ENCODE results near the gene NECTIN3. TPM values are rescaled to one million over a fixed set of nuclear protein-coding genes. Genes with fewer than 3 reads are reported as not detected.

Gene NECTIN3
- total and polyA plus RNA-seq, 2 of the 4 experiments (the other 2 are of a cell fraction), result 34.7 to 155 TPM

DNA sequence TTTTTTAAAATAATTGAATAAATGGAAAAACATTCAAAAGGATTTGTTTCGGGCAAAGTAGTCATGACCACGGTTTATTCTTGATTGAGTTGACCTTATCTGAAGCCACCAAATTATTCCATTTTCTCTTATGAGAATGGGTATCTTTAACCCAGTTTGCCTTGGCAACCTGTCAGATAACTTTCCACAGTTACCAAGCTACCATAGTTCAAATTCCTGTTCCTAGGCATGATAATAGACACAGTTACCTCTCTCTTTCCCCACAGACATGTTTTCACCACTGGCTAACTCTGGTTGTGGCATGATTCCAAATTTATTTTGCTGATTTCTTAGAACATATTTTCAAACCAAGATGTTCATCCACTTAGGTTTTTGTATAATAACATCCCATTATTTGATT, 84.9 kb downstream of the NECTIN3 start:
- no peak overlapping the region for H2AK9ac ChIP-seq (replicated peaks; ENCODE audit: low read depth, low read length, poor library complexity)
- no peak overlapping the region for H3K4me2 ChIP-seq (ENCODE audit: low read depth, low read length)
- no peak overlapping the region for H4K8ac ChIP-seq (ENCODE audit: low read depth in 2 of 2, low read length in 2 of 2)
- WGBS, 2 experiments (ENCODE audit: extremely low coverage in 2 of 2, insufficient read length in 1 of 2), result no CpG with 5 or more reads among the region's 2 CpGs
- no peaks in the 10 kb centered on the region for H3K4me1 ChIP-seq (ENCODE audit: control insufficient read depth, insufficient read depth, low read length)
- no peak overlapping the region for H4K91ac ChIP-seq (ENCODE audit: insufficient read depth, low read depth, low read length)
- H2AK5ac ChIP-seq (ENCODE audit: low read depth, low read length), result no peak overlapping the region
- H3K36me3 ChIP-seq (ENCODE audit: control insufficient read depth, insufficient read depth, low read length), result peaks cover 13% of the 10 kb centered on the region
- no peak for DNase-seq
- ATAC-seq (ENCODE audit: low read depth), result no peak
- no peak overlapping the region for H3K4me3 ChIP-seq (ENCODE audit: insufficient read depth, low read depth, low read length)
- no peak overlapping the region for H3K27ac ChIP-seq (ENCODE audit: insufficient read depth, low read length)
- in situ Hi-C loops (cut with MboI; ENCODE audit: low sequenced_read_pairs), result no loop called here
- ChIA-PET POLR2A (ENCODE audit: unreplicated experiment) (no interaction called here), CTCF (no interaction called here)
- H2BK5ac ChIP-seq (ENCODE audit: low read depth, low read length, poor library complexity, severe bottlenecking), result peak overlapping the region; percentile 1
- BruUV-seq (replicated peaks), result no TSS peak
- no peak overlapping the region for H4K5ac ChIP-seq (ENCODE audit: low read depth, low read length)
- H3K18ac ChIP-seq (ENCODE audit: low read depth, low read length), result peak overlapping the region; percentile 13; the same call in 1 of the 2 replicates
- no peak overlapping the region for H3K4ac ChIP-seq (ENCODE audit: low read depth, low read length)
- H2BK20ac ChIP-seq (ENCODE audit: low read depth, low read length), result no peak overlapping the region
- intact Hi-C loops (cut with micrococcal nuclease), result no loop called here
- no peaks in the 10 kb centered on the region for H3K9me3 ChIP-seq (ENCODE audit: control insufficient read depth, insufficient read depth, low read length)
- H2AFZ ChIP-seq (replicated peaks; ENCODE audit: low read length, poor library complexity), result no peak overlapping the region
- dilution Hi-C loops (cut with HindIII; ENCODE audit: low sequenced_read_pairs, unreplicated experiment), result no loop called here
- no peak overlapping the region for H3K56ac ChIP-seq (ENCODE audit: extremely low read depth, insufficient read depth, low read length)
- H3K9ac ChIP-seq (ENCODE audit: low read depth, low read length), result no peak overlapping the region
- H4K20me1 ChIP-seq (ENCODE audit: insufficient read depth, low read length), result no peaks in the 10 kb centered on the region; the same call in 1 of the 2 replicates
- TF ChIP-seq POLR2A (IDR thresholded peaks at IDR 0.05; ENCODE audit: low read depth, low read length), result no peak
- no peak for TF ChIP-seq NFE2L2 (IDR thresholded peaks at IDR 0.05; ENCODE audit: low read depth, low read length)
- no peak for TF ChIP-seq BHLHE40 (IDR thresholded peaks at IDR 0.05; ENCODE audit: low read depth, low read length)
- no peak for TF ChIP-seq MXI1 (IDR thresholded peaks at IDR 0.05; ENCODE audit: borderline replicate concordance, low read depth, low read length)
- no peak for TF ChIP-seq FOS (IDR thresholded peaks at IDR 0.05; ENCODE audit: low read depth, low read length)
- TF ChIP-seq RAD21 (IDR thresholded peaks at IDR 0.05; ENCODE audit: low read length), result no peak
- no peak for TF ChIP-seq CHD1 (IDR thresholded peaks at IDR 0.05; ENCODE audit: low read depth, low read length)
- TF ChIP-seq, protein P1, sequence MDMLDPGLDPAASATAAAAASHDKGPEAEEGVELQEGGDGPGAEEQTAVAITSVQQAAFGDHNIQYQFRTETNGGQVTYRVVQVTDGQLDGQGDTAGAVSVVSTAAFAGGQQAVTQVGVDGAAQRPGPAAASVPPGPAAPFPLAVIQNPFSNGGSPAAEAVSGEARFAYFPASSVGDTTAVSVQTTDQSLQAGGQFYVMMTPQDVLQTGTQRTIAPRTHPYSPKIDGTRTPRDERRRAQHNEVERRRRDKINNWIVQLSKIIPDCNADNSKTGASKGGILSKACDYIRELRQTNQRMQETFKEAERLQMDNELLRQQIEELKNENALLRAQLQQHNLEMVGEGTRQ (IDR thresholded peaks at IDR 0.05; ENCODE audit: low read depth, low read length), result no peak
- TF ChIP-seq MAZ (IDR thresholded peaks at IDR 0.05; ENCODE audit: borderline replicate concordance, low read depth, low read length), result no peak
- TF ChIP-seq, protein P2, sequence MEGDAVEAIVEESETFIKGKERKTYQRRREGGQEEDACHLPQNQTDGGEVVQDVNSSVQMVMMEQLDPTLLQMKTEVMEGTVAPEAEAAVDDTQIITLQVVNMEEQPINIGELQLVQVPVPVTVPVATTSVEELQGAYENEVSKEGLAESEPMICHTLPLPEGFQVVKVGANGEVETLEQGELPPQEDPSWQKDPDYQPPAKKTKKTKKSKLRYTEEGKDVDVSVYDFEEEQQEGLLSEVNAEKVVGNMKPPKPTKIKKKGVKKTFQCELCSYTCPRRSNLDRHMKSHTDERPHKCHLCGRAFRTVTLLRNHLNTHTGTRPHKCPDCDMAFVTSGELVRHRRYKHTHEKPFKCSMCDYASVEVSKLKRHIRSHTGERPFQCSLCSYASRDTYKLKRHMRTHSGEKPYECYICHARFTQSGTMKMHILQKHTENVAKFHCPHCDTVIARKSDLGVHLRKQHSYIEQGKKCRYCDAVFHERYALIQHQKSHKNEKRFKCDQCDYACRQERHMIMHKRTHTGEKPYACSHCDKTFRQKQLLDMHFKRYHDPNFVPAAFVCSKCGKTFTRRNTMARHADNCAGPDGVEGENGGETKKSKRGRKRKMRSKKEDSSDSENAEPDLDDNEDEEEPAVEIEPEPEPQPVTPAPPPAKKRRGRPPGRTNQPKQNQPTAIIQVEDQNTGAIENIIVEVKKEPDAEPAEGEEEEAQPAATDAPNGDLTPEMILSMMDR (conservative IDR thresholded peaks at IDR 0.05; ENCODE audit: low read depth, low read length), result no peak
- TF ChIP-seq RCOR1 (IDR thresholded peaks at IDR 0.05; ENCODE audit: insufficient replicate concordance, low read length), result no peak
- no peak for TF ChIP-seq SMC3 (IDR thresholded peaks at IDR 0.05; ENCODE audit: low read depth, low read length)
- TF ChIP-seq RFX5 (IDR thresholded peaks at IDR 0.05; ENCODE audit: low read depth, low read length), result no peak
- H2BK15ac ChIP-seq (ENCODE audit: low read depth, low read length), result no peak overlapping the region
- H3K9me1 ChIP-seq (ENCODE audit: insufficient read depth, low read length), result 0 out of 2 replicates have a peak, but pooled peaks cover 4% of the 10 kb centered on the region
- H2BK120ac ChIP-seq (ENCODE audit: low read depth, low read length), result no peak overlapping the region
- peaks cover 5 to 20% of the 10 kb centered on the region in 2 experiments; a peak in 3 of 4 replicates for H3K79me1 ChIP-seq (ENCODE audit: low read depth in 1 of 2, low read length in 2 of 2)
- H3K23ac ChIP-seq (ENCODE audit: low read depth, low read length), result no peak overlapping the region
- no peak overlapping the region for H3K14ac ChIP-seq (replicated peaks; ENCODE audit: low read depth, low read length)
- no peaks in the 10 kb centered on the region for H3K27me3 ChIP-seq (ENCODE audit: control insufficient read depth, insufficient read depth, low read length)

All from IMR-90 (cell line).